Measurements from ENCODE around the gene C13orf42. TPM values are rescaled to one million over a fixed set of nuclear protein-coding genes. Genes with fewer than 3 reads are reported as not detected.

C13orf42 gene
- total RNA-seq = not detected in 2 replicates

GRCh38 chr13:51111174-51111573, at the start of gene C13orf42:
C13orf42 (minus strand) TSS chr13:51111274; CDS start chr13:51111209, 65 bp downstream.

Other genes starting within 250 kb of the C13orf42 start
- gene RNASEH2B, start 201.5 kb downstream of the C13orf42 start, total RNA-seq = 34.9 and 41.2 TPM in 2 replicates
- gene FAM124A, start 111.1 kb upstream of the C13orf42 start, total RNA-seq = 3.9 and 8.9 TPM in 2 replicates
- under 0.01 TPM in 1 of 2 replicates, not detected in the other for gene SERPINE3, start 228.4 kb upstream of the C13orf42 start, total RNA-seq

All from aortic smooth muscle cell (primary cell).